Neuronal stem cell (in vitro differentiated cells): ENCODE data around the gene ARHGEF5.

Experiments used
- DNase-seq: peaks from one replicate; pipeline ENCODE4 v3.0.0-alpha.2; 2013; ENCODE audit warnings: low spot score
- H2AFZ ChIP-seq: one replicate; pipeline ENCODE4 v1.6.1; 2013; ENCODE audit warnings: mild to moderate bottlenecking, low read length, inconsistent platforms
- H2AK5ac ChIP-seq: 2 replicates; pipeline ENCODE4 v1.6.1; 2013; ENCODE audit warnings: low read depth, mild to moderate bottlenecking, inconsistent platforms, low read length, moderate library complexity, mixed read lengths
- H2BK120ac ChIP-seq: 2 replicates; pipeline ENCODE4 v1.6.1; 2013; ENCODE audit warnings: low read depth, mild to moderate bottlenecking, inconsistent platforms, low read length, moderate library complexity, mixed read lengths
- H2BK12ac ChIP-seq: one replicate; pipeline ENCODE4 v1.6.1; 2013; ENCODE audit warnings: low read length, inconsistent platforms
- H2BK15ac ChIP-seq: 2 replicates; pipeline ENCODE4 v1.6.1; 2013; ENCODE audit warnings: mild to moderate bottlenecking, low read length, inconsistent platforms, mixed read lengths
- H2BK5ac ChIP-seq: one replicate; pipeline ENCODE4 v1.6.1; 2013; ENCODE audit warnings: inconsistent platforms, mild to moderate bottlenecking, low read length, moderate library complexity
- H3K14ac ChIP-seq: one replicate; pipeline ENCODE4 v1.6.1; 2013; ENCODE audit warnings: low read length, inconsistent platforms
- H3K18ac ChIP-seq: 2 replicates; pipeline ENCODE4 v1.6.1; 2013; ENCODE audit warnings: low read length, inconsistent platforms
- H3K23ac ChIP-seq: 2 replicates; pipeline ENCODE4 v1.6.1; 2013; ENCODE audit warnings: low read depth, mild to moderate bottlenecking, mixed read lengths, low read length, inconsistent platforms; ENCODE audit not compliant: poor library complexity
- H3K27ac ChIP-seq: replicated peaks from 3 replicates; pipeline ENCODE4 v1.5.1; 2013; ENCODE audit warnings: low read length, inconsistent platforms
- H3K27me3 ChIP-seq, 3 experiments: 2 replicates each; pipeline ENCODE4 v1.6.1; 2013; ENCODE audit warnings: low read length in 3 of 3, mild to moderate bottlenecking in 2 of 3, inconsistent platforms in 1 of 3, low read depth in 1 of 3, mixed read lengths in 1 of 3, moderate library complexity in 1 of 3; ENCODE audit not compliant: control insufficient read depth in 3 of 3, insufficient read depth in 3 of 3
- H3K36me3 ChIP-seq, 2 donors: replicated peaks in 1 of 2; 2 replicates each; pipeline ENCODE4 v1.6.1; 2013; ENCODE audit warnings: low read length in 2 of 2; ENCODE audit not compliant: control insufficient read depth in 2 of 2, insufficient read depth in 2 of 2
- H3K4ac ChIP-seq: 2 replicates; pipeline ENCODE4 v1.6.1; 2013; ENCODE audit warnings: inconsistent platforms, mild to moderate bottlenecking, low read length, moderate library complexity
- H3K4me1 ChIP-seq, 2 donors: 1 replicate in 1 of 2; 2 replicates in 1 of 2; pipeline ENCODE4 v1.6.1; 2013; ENCODE audit warnings: low read length in 2 of 2, low read depth in 1 of 2; ENCODE audit not compliant: control insufficient read depth in 2 of 2, insufficient read depth in 1 of 2
- H3K4me2 ChIP-seq: one replicate; pipeline ENCODE4 v1.6.1; 2013; ENCODE audit warnings: mild to moderate bottlenecking, low read length, inconsistent platforms; ENCODE audit not compliant: insufficient read depth, poor library complexity, severe bottlenecking
- H3K4me3 ChIP-seq, 2 donors: 2 replicates each; pipeline ENCODE4 v1.5.1; 2013; ENCODE audit warnings: low read length in 2 of 2, mild to moderate bottlenecking in 2 of 2, inconsistent platforms in 1 of 2, moderate library complexity in 1 of 2
- H3K79me1 ChIP-seq: one replicate; pipeline ENCODE4 v1.6.1; 2013; ENCODE audit warnings: low read depth, mild to moderate bottlenecking, inconsistent platforms, low read length, moderate library complexity
- H3K9ac ChIP-seq: one replicate; pipeline ENCODE4 v1.6.1; 2013; ENCODE audit warnings: mild to moderate bottlenecking, low read depth, low read length, inconsistent platforms; ENCODE audit not compliant: poor library complexity
- H3K9me3 ChIP-seq, 2 donors: replicated peaks in 1 of 2; 2 replicates each; pipeline versions ENCODE3 to v1.6.1; 2013; ENCODE audit warnings: low read length in 2 of 2, mild to moderate bottlenecking in 2 of 2, inconsistent platforms in 1 of 2, low read depth in 1 of 2, mixed read lengths in 1 of 2, moderate library complexity in 1 of 2; ENCODE audit not compliant: control insufficient read depth in 2 of 2, insufficient read depth in 1 of 2
- H4K8ac ChIP-seq: one replicate; pipeline ENCODE4 v1.6.1; 2013; ENCODE audit warnings: low read depth, mild to moderate bottlenecking, inconsistent platforms, low read length, moderate library complexity
- H4K91ac ChIP-seq: one replicate; pipeline ENCODE4 v1.6.1; 2013; ENCODE audit warnings: low read length, low read depth, mild to moderate bottlenecking, inconsistent platforms; ENCODE audit not compliant: poor library complexity
- WGBS, 2 donors: extraction: QIAGEN DNeasy Blood & Tissue Kit; methylation state at CpG; one replicate each; pipeline ENCODE4 v1.1.7; 2013; ENCODE audit warnings: missing lambda C conversion rate in 2 of 2, mixed read lengths in 1 of 2; ENCODE audit not compliant: insufficient read length in 2 of 2, insufficient replicate concordance in 1 of 2; ENCODE audit errors: extremely low coverage in 2 of 2; 5-methylcytosine and 5-hydroxymethylcytosine counted together

The ARHGEF5 gene

DNA sequence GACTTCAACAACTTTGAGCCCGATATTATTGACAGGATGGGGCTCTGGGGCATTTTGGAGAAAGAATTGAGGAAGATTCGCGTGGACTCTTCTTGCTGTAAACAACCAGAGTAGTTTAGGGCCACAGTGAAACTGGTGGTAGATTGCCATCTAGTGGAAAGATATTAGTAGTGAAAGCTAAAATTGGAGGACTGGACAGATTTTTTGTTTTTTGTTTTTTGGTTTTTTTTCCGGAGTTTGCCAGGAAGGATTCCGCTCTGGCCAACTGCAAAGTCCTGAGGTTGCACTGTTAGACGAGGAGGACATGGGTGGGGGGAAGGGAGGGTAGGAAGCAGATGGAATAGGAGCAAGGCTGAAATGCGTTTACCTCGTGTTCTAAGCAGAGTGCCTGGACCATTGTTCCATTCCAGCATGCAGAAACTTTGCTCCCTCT is 36.6 kb downstream of the ARHGEF5 start:
- Histone ChIP-seq H3K4me3 (no peak overlapping the region), H2BK15ac (no peak overlapping the region), H3K9me3 (peaks cover 0 to 2% of the 10 kb centered on the region in 2 donors), H3K9ac (no peak overlapping the region), H2AK5ac (no peak overlapping the region), H3K4ac (no peak overlapping the region), H2AFZ (peak overlapping the region; percentile 76), H3K79me1 (no peaks in the 10 kb centered on the region), H2BK120ac (no peak overlapping the region), H4K8ac (no peak overlapping the region), H3K23ac (no peak overlapping the region), H4K91ac (no peak overlapping the region), H3K18ac (no peak overlapping the region), H3K4me1 (peaks cover 0 to 2% of the 10 kb centered on the region in 2 donors), H2BK12ac (no peak overlapping the region), H3K4me2 (no peak overlapping the region), H3K36me3 (no peaks in the 10 kb centered on the region), H3K27ac (no peak overlapping the region), H2BK5ac (no peak overlapping the region), H3K14ac (no peak overlapping the region), H3K27me3 (no peaks in the 10 kb centered on the region)
- DNase-seq, result peak; percentile 47
- no CpG with 5 or more reads among the region's 8 CpGs for WGBS, 2 donors

- whole genome bisulfite sequencing, 2 donors, result no CpG with 5 or more reads among the region's 4 CpGs
- Histone ChIP-seq H3K9ac (no peak overlapping the region), H3K4me2 (no peak overlapping the region), H3K18ac (no peak overlapping the region), H4K91ac (no peak overlapping the region), H3K36me3 (no peaks in the 10 kb centered on the region), H3K23ac (peak overlapping the region; percentile 18), H3K14ac (no peak overlapping the region), H3K9me3 (peaks cover 0 to 2% of the 10 kb centered on the region in 2 donors), H3K27ac (no peak overlapping the region), H3K4me3 (no peak overlapping the region), H3K4ac (no peak overlapping the region), H2BK5ac (no peak overlapping the region), H3K4me1 (no peaks in the 10 kb centered on the region), H4K8ac (no peak overlapping the region), H2BK12ac (no peak overlapping the region), H2AK5ac (no peak overlapping the region), H2BK120ac (no peak overlapping the region), H3K79me1 (no peaks in the 10 kb centered on the region), H2BK15ac (no peak overlapping the region), H2AFZ (no peak overlapping the region), H3K27me3 (no peaks in the 10 kb centered on the region)
- DNase-seq, result no peak
Observed at GRCh38 chr7:144397086-144397485, 41.9 kb downstream of the ARHGEF5 start.

DNA sequence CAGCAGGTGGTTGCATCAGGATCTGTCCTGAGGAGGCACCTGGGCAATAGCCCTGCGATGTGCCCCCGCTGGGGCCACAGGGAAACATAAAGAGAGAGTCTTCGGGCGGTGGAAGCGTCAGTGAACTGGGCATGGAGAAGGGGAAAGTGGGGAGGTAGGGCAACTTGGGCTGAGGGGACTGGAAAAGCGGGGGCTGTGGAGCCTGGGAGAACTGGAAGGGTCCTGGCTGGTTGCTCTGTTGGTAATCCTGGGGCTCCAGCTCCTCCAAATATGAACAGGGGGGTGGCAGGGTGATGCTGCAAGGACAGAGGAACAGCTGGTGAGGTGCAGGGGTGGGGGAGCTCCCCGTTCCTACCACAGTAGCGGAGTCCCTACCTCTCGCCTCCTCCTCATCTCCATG is 43.1 kb downstream of the ARHGEF5 start:
- Histone ChIP-seq H2BK5ac (no peak overlapping the region), H3K23ac (no peak overlapping the region), H3K4me3 (no peak overlapping the region), H3K27ac (no peak overlapping the region), H3K18ac (no peak overlapping the region), H3K4me2 (no peak overlapping the region), H3K9me3 (peaks cover 0 to 2% of the 10 kb centered on the region in 2 donors), H4K8ac (no peak overlapping the region), H3K9ac (no peak overlapping the region), H2BK12ac (no peak overlapping the region), H2BK15ac (no peak overlapping the region), H3K79me1 (no peaks in the 10 kb centered on the region), H3K27me3 (no peaks in the 10 kb centered on the region), H2AK5ac (no peak overlapping the region), H2AFZ (no peak overlapping the region), H3K4me1 (no peaks in the 10 kb centered on the region), H3K14ac (no peak overlapping the region), H3K36me3 (no peaks in the 10 kb centered on the region), H2BK120ac (no peak overlapping the region), H3K4ac (no peak overlapping the region), H4K91ac (no peak overlapping the region)
- no CpG with 5 or more reads among the region's 9 CpGs for WGBS, 2 donors
- DNase-seq, result no peak

DNA sequence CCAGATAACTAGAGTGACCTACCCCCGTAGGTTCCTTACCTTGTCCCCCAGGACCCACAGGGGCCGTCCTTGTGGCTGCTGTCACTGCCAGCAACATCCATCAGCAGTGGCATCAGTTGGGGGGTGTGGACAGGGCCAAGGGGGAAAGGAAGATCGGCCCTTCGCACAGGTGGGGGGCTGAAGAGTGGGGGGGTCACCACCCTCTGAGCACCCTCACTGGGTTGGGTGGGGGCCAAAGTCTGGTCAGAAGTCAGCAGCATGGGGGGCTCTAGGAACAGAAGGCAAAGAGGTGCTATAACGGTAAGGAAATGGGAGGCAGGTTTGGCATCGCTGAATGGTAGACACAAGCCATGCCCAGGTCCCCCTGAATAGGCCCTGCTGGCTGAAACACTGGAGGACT is 43.7 kb downstream of the ARHGEF5 start:
- no peak overlapping the region for H2BK5ac ChIP-seq
- H3K79me1 ChIP-seq, result no peaks in the 10 kb centered on the region
- WGBS, 2 donors, result no CpG with 5 or more reads among the region's 6 CpGs
- H3K4me2 ChIP-seq, result no peak overlapping the region
- H3K18ac ChIP-seq, result peak overlapping the region; percentile 30
- H3K4ac ChIP-seq, result no peak overlapping the region
- no peak overlapping the region for H2BK15ac ChIP-seq
- H3K4me3 ChIP-seq, result no peak overlapping the region
- no peak overlapping the region for H3K9ac ChIP-seq
- peak overlapping the region; percentile 84 for H3K14ac ChIP-seq
- H3K27ac ChIP-seq, result no peak overlapping the region
- no peak overlapping the region for H3K23ac ChIP-seq
- DNase-seq, result no peak
- H4K91ac ChIP-seq, result no peak overlapping the region
- no peak overlapping the region for H2AK5ac ChIP-seq
- no peak overlapping the region for H2BK12ac ChIP-seq
- H4K8ac ChIP-seq, result no peak overlapping the region
- H3K9me3 ChIP-seq, result peaks cover 0 to 2% of the 10 kb centered on the region in 2 donors
- H3K27me3 ChIP-seq, result no peaks in the 10 kb centered on the region
- no peak overlapping the region for H2BK120ac ChIP-seq
- no peaks in the 10 kb centered on the region for H3K4me1 ChIP-seq
- no peak overlapping the region for H2AFZ ChIP-seq
- no peaks in the 10 kb centered on the region for H3K36me3 ChIP-seq
